ENCODE measurements around the gene SYNGR2. TPM values are rescaled to one million over a fixed set of nuclear protein-coding genes. Genes with fewer than 3 reads are reported as not detected.

The SYNGR2 gene
- total RNA-seq, 1 experiment from 2014 or later: 148 TPM

- TF ChIP-seq ELF1 (IDR thresholded peaks at IDR 0.05; ENCODE audit: borderline replicate concordance, low read depth) (no peak), ZNF274 (IDR thresholded peaks at IDR 0.05; ENCODE audit: low read depth, low read length) (no peak), RAD21 (IDR thresholded peaks at IDR 0.05; ENCODE audit: low read depth) (no peak), SIN3A (IDR thresholded peaks at IDR 0.05; ENCODE audit: low read depth) (no peak), TCF7L2 (IDR thresholded peaks at IDR 0.05; ENCODE audit: borderline replicate concordance, extremely low read depth, insufficient read depth, insufficient read length) (no peak), SRF (IDR thresholded peaks at IDR 0.05; ENCODE audit: low read depth) (no peak), SP1 (IDR thresholded peaks at IDR 0.05; ENCODE audit: low read depth) (no peak), JUND (IDR thresholded peaks at IDR 0.05) (no peak)
- TF ChIP-seq, protein P1, sequence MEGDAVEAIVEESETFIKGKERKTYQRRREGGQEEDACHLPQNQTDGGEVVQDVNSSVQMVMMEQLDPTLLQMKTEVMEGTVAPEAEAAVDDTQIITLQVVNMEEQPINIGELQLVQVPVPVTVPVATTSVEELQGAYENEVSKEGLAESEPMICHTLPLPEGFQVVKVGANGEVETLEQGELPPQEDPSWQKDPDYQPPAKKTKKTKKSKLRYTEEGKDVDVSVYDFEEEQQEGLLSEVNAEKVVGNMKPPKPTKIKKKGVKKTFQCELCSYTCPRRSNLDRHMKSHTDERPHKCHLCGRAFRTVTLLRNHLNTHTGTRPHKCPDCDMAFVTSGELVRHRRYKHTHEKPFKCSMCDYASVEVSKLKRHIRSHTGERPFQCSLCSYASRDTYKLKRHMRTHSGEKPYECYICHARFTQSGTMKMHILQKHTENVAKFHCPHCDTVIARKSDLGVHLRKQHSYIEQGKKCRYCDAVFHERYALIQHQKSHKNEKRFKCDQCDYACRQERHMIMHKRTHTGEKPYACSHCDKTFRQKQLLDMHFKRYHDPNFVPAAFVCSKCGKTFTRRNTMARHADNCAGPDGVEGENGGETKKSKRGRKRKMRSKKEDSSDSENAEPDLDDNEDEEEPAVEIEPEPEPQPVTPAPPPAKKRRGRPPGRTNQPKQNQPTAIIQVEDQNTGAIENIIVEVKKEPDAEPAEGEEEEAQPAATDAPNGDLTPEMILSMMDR (IDR thresholded peaks at IDR 0.05 in 2 of 3, conservative IDR thresholded peaks at IDR 0.05 in 1 of 3; ENCODE audit: borderline replicate concordance in 1 of 3, insufficient read depth in 1 of 3, low read depth in 2 of 3, low read length in 2 of 3): no peak
These were observed 43.6 kb upstream of the SYNGR2 start (continued) for GRCh38 chr17:78124836-78125137.

DNA sequence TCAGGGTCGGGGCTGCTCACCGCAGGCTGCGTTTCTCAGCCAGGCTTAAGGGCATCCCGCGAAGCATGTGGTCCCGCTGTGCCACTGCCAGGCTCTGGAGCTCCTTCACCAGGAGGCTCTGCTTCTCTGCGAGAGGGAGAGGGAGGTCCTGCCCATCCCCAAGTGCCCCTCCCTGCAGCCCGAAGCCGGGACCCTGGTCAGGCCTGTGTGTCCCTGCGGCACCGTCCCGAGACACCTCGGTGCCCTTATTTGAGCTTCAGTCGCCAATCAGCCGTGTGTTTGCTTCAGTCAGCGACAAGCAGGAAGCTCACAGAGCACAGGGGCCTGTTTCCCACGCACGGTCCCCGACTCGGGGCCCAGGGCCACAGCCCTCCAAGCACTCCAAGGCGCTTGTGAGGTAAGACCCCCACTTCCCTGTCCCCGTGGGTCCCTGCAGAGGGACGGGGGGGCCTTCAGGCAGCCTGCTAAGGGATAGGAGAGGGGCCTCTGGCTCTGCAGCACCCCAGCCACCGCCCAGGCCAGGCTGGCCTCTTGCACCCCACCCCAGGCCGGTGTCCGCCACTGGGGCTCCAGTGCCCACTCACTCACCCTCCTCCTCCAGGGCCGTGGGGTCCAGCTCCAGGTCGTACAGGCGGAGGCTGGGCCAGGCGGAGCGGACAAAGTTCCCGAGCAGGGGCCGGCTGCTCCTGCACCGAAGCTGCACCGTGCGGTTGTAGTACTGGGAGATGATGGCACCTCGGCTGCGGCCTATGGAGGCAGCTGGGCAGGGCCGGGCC lies 43.1 kb upstream of the SYNGR2 start:
- Histone ChIP-seq H3K27me3 (ENCODE audit: insufficient read depth, low read length) (no peaks in the 10 kb centered on the region), H3K4me1 (ENCODE audit: control insufficient read depth in 1 of 2, insufficient read depth in 2 of 2, low read length in 2 of 2) (peaks cover 19 to 32% of the 10 kb centered on the region in 2 experiments; a peak in 3 of 4 replicates), H3K36me3 (ENCODE audit: control insufficient read depth in 1 of 2, insufficient read depth in 2 of 2, low read length in 2 of 2) (peaks cover 5 to 25% of the 10 kb centered on the region in 2 experiments; a peak in 3 of 4 replicates), H3K9me2 (ENCODE audit: insufficient read depth) (no peaks in the 10 kb centered on the region), H3K9ac (ENCODE audit: low read length) (no peak overlapping the region), H3K4me3 (replicated peaks in 1 of 2; ENCODE audit: low read depth in 1 of 2, low read length in 2 of 2) (no peak overlapping the region), H2AFZ (ENCODE audit: low read depth, low read length, poor library complexity, severe bottlenecking) (no peak overlapping the region), H3K4me2 (ENCODE audit: low read length) (no peak overlapping the region), H3K9me3 (ENCODE audit: control insufficient read depth in 1 of 2, insufficient read depth in 1 of 2, low read depth in 1 of 2, low read length in 2 of 2) (no peaks in the 10 kb centered on the region), H3K27ac (ENCODE audit: low read depth, low read length) (no peak overlapping the region; the same call in 1 of the 2 replicates), H3K79me2 (ENCODE audit: insufficient read depth, low read length) (peaks cover 17% of the 10 kb centered on the region; the same call in 1 of the 2 replicates), H4K20me1 (ENCODE audit: insufficient read depth) (no peaks in the 10 kb centered on the region)
- DNase-seq (ENCODE audit: low read depth, low spot score): no peak
- ChIA-PET CTCF (no interaction called here), RAD21 (ENCODE audit: low non-redundant PET in 1 of 2, low total read pairs in 2 of 2, uncharacterized antibody in 2 of 2, unreplicated experiment in 2 of 2) (no interaction called here), POLR2A (no interaction called here)
- ATAC-seq: no peak
- intact Hi-C loops (cut with micrococcal nuclease): loop anchor here (5.0 kb wide), 1 partner anchor 127 kb away; no protein-coding TSS in a partner anchor
- BruUV-seq (replicated peaks): no TSS peak
- no peak for TF ChIP-seq RAD21 (IDR thresholded peaks at IDR 0.05; ENCODE audit: low read depth)
- TF ChIP-seq JUND (IDR thresholded peaks at IDR 0.05): no peak
- TF ChIP-seq CBX3 (IDR thresholded peaks at IDR 0.05; ENCODE audit: low read depth): no peak
- no peak for TF ChIP-seq ZNF274 (IDR thresholded peaks at IDR 0.05; ENCODE audit: low read depth, low read length)
- TF ChIP-seq ZFX (IDR thresholded peaks at IDR 0.05): no peak
- TF ChIP-seq, protein P2, sequence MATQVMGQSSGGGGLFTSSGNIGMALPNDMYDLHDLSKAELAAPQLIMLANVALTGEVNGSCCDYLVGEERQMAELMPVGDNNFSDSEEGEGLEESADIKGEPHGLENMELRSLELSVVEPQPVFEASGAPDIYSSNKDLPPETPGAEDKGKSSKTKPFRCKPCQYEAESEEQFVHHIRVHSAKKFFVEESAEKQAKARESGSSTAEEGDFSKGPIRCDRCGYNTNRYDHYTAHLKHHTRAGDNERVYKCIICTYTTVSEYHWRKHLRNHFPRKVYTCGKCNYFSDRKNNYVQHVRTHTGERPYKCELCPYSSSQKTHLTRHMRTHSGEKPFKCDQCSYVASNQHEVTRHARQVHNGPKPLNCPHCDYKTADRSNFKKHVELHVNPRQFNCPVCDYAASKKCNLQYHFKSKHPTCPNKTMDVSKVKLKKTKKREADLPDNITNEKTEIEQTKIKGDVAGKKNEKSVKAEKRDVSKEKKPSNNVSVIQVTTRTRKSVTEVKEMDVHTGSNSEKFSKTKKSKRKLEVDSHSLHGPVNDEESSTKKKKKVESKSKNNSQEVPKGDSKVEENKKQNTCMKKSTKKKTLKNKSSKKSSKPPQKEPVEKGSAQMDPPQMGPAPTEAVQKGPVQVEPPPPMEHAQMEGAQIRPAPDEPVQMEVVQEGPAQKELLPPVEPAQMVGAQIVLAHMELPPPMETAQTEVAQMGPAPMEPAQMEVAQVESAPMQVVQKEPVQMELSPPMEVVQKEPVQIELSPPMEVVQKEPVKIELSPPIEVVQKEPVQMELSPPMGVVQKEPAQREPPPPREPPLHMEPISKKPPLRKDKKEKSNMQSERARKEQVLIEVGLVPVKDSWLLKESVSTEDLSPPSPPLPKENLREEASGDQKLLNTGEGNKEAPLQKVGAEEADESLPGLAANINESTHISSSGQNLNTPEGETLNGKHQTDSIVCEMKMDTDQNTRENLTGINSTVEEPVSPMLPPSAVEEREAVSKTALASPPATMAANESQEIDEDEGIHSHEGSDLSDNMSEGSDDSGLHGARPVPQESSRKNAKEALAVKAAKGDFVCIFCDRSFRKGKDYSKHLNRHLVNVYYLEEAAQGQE (IDR thresholded peaks at IDR 0.05; ENCODE audit: low read depth): no peak
- no peak for TF ChIP-seq CEBPB (IDR thresholded peaks at IDR 0.05; ENCODE audit: low read depth)
- TF ChIP-seq SP1 (IDR thresholded peaks at IDR 0.05; ENCODE audit: low read depth): no peak
- TF ChIP-seq YY1 (IDR thresholded peaks at IDR 0.05; ENCODE audit: extremely low read depth, insufficient replicate concordance, low read depth, low read length): no peak
- TF ChIP-seq ELF1 (IDR thresholded peaks at IDR 0.05; ENCODE audit: borderline replicate concordance, low read depth): no peak
- TF ChIP-seq EGR1 (IDR thresholded peaks at IDR 0.05; ENCODE audit: low read depth): no peak
- TF ChIP-seq, protein P1 (IDR thresholded peaks at IDR 0.05 in 2 of 3, conservative IDR thresholded peaks at IDR 0.05 in 1 of 3; ENCODE audit: borderline replicate concordance in 1 of 3, insufficient read depth in 1 of 3, low read depth in 2 of 3, low read length in 2 of 3): no peak
- no peak for TF ChIP-seq SRF (IDR thresholded peaks at IDR 0.05; ENCODE audit: low read depth)
- TF ChIP-seq EZH2 (IDR thresholded peaks at IDR 0.05): no peak
- no peak for TF ChIP-seq SIN3A (IDR thresholded peaks at IDR 0.05; ENCODE audit: low read depth)
